ENCODE results near the gene YBEY.

The YBEY gene

DNA sequence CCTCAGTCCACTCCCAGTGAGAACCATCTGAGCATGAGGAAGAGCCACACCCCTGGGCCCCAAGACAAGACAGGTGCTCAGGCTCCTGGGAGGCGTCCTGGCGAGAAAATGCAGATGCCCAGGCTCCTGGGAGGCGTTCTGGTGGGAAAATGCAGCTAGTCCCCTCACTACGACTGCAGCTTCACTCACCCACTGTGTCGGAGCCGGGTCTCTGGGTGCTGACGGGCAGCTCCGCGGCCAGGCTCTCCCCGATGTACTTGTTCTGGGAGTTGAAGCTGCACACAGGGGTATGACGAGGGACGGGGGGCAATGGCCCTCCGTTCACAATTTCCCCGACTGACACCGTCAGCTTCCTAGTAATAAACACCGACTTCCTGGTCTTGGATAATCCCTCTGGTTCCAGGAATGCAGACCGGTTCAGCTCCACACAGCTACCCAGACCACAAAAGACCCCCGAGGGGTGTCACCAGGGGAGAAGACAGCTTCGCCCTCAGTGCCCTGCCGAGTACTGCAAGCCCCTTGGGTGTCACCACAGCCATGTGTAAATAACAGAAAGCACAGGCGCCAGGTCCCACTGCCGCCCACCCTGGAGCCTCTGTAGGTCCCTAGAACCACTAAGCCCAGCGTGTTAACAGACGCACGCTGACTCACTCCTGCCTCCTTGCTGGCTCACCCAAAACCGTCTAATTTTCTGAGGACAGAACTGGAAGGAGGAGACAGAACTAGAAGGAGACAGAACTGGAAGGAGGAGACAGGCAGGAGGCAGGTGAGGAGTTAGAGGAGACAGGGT, 20.2 kb upstream of the YBEY start:
- DNase-seq = no peak

DNA sequence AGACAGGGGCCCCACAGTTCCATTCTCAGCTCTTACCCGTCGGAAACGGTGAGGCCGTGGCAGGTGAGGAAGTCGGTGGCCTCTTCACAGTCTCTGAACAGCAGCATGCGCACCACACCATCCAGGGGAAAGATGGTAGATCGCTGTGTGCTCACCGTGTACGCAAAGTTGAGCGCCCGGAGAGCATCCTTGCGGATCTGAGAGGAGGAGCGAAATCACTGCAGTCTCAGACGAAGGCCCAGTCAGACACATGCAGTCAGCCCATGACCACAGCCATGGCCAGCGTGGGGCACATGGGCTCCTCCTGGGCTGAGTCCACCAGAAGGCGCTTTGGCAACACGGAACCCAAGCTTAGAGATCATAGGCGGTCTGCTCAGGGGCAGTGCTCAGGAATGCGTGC, 19.2 kb upstream of the YBEY start:
- no peak for DNase-seq

DNA sequence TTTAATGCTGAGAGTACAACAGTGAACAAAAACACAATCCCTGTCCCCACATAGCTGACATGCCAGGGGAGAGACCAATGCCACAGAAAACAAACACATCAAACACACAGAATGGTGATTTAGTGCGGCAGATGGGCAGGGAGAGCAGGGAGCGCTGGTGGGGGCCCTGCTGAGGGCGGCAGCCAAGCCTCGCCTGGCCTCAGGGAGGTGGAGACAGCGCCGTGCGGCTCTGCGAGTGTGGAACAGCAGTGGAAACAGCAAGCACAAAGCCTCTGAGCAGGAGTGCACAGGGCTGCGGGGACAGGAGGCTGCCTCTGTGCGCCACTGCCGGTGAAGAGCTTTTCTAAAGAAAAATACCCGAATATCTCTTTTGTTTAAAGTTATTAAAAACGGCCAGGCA, 17.8 kb upstream of the YBEY start:
- DNase-seq = no peak

DNA sequence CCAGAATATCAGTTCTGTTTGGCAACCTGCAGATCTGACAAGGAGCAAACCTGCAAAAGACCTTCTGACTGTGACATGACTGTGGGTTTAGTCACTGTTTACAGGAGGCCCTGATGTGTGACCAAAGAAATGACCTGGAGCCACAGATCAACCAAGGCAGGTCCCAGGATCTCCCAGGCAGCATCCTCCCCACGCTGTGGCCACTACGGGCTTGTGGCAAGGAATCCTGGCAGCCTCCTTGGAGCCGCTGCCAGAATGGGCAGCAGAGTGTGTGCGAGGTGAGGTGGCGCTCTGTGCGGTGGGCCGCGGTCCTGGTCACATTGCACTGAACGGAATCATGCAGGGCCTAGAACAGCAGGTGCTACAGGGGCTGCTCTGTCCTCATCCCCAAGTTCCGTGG, 16.7 kb upstream of the YBEY start:
- no peak for DNase-seq

DNA sequence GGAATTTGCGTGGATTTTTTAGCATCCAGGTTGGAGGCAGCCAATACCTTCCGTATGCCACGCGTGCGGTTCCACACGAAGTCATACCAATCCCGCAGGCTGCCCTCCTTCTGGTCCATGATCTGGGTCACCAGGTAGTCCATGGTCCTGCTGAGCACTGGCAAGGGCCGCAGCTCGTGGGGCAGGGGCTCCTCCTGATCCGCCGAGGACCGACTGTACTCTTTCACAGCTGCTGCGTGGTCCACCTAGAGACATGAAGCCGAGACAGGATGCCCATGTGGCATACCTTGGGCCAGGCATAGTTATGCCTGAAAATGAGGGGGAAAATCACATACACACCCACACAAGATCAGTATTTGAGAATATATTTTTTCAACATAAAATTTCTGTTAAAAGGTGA, 12.8 kb upstream of the YBEY start:
- no peak for DNase-seq

DNA sequence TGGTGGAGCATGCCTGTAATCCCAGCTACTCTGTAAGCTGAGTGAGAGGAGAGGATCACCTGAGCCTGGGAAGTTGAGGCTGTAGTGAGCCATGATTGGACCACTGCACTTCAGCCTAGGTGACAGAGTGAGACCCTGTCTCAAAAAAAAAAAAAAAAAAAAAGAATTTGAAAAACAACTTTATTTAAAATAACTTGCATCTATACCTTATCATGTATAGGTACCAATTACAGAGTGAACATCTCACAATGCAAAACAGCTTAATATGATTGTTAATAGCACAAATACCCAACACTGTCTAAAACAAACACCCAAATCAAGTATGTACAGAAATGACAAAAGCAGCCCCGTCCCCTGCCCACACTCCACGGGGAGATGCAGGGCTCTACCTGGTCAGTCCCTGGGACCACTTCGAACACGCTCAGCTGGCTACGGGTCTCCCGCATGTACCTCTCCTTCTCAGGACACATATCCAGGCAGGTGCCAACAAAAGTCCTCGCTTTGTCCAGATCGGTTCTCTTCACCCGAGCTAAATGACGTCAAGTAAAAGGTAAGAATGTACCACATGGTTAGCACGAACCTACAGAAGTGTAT, 11.2 kb upstream of the YBEY start:
- no peak for DNase-seq

DNA sequence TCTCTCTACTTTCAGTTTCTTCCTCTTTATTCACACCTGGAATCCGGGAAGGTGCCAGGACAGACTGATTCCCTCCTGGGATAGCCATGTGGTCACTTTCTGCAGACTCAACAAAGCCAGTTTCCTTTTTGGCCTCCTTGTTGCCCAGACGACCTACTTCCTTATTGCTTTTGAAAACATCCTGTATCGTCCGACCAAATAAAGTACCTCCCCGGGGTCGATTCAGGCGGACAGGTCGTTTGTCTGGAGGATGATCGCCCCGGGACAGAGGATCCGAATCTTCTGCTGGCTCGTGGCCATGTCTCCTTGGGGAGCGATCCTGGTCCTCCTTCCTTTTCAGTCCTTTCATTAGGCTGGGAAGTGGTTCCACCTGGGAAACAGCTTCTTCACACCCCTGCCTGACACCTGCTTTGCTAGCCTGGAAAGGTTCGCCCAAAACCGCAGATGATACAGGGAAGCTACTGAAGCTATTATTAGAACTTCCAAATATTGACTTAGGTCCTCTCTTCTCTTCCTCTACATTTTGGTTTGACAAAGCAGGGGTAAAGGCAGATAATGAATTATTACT, 2.0 kb upstream of the YBEY start:
- DNase-seq = peak; percentile 27 to 44

DNA sequence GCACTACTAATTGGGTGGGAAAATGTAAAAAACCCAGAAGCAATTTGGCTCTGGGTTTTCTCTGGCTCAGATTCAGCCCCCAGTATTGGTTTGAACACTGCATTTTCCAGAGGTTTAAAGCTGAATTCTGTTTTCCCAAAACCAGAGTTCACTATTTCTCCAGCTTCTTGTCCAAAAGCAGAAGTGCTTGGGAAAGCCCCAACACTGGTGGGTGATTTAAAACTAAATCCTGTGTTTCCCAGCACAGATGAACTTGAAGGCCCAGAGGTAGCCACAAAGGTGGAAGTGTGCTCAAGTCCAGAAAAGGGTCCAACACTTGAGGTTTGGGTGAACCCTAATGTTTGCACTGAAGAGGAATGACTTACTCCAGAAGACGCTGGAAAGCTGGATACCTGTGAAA, 1.4 kb upstream of the YBEY start:
- DNase-seq = no peak

DNA sequence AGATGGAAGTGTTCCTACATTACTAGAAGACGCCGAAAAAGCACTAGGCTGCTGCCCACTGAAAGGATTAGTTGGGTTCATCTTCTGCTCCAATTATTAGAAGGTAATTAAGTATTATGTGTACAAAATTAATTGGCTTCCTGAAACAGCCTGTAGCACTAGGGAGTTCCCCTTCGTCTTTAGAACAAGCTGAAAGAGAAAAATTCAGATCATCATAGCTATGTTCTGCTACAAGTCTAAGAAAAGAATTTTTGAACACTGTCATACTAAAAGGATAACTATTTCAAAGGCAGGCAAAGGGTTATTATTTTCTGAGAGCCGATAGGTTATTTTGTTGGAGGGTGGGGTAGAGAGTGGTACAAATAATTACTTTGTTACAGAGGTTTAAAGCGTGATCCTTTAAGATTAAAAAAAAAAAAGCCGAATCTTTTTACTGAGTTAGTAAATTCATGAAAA, 908 bp upstream of the YBEY start, which contains the start of gene MCM3AP:
MCM3AP (minus strand) TSS at position 406 of the 456 bp plus-strand sequence; CDS start at position 81, 325 bp downstream.
- DNase-seq = no peak

DNA sequence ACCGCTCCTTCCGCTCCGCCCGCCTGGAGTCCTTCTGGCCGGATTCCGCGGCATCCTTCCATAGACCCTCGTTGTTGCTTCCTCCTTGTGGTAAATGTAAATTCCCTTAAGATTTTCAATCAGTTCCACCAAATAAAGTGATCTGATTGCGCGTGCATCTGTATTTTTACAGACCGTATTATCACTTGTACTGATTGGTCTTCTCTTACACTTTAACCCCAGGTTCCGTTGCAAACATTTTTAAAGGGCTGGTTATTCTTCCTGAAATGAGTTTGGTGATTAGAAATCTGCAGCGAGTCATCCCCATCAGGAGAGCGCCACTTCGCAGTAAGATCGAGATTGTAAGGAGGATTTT, 483 bp downstream of the YBEY start:
- no peak for DNase-seq

DNA sequence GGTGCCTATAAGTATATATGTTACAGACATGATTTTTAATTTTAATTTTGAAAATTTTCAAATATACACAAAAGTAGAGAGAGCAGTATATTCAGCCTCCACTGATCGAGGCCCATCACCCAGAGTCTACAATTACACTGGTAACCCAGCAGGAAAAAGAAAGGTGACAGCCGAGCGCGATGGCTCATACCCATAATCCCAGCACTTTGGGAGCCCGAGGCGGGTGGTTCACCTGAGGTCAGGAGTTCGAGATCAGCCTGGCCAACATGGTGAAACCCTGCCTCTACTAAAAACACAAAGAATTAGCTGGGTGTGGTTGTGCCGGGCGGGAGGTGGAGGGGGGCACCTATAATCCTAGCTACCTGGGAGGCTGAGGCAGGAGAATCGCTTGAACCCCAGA, 1.4 kb downstream of the YBEY start:
- no peak for DNase-seq

DNA sequence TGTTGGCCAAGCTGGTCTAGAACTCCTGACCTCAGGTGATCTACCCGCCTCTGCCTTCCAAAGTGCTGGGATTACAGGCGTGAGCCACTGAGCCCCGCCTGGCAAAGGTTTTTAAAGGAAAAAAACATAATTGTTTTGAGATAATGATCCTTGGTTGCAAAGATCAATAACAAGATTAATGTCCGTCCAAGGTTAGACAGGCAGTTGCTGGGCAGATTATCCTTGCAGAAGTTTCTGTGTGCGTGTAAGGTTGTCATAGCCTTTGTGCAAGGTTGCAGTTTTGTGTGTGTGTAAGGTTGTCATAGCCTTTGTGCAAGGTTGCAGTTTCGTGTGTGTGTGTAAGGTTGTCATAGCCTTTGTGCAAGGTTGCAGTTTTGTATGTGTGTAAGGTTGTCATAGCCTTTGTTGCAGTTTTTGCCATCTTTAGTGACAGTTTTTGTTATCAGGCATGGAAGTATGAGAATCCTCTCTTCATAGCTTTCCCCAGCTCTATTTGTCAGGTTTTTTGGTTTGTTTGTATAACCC, 3.6 kb downstream of the YBEY start:
- no peak for DNase-seq

DNA sequence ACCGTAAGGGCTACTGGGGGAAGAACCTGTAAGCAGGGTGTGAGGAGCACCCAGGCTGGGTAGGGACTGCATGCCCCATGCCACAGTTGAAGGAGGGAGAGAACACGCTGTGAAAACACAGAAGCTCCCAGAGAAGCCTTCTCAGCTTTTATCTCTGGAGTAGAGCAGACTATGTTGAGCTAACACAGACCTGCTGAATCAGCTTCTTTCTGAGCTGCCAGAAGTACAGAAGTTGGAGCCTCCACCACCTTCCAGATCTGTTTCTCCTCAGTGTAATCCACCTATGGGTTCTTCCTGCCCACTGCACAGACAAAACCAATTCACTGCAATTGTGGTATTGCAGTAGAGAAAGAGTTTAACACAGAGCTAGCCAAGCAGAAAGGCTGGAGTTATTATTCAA, 5.4 kb downstream of the YBEY start:
- no peak for DNase-seq

DNA sequence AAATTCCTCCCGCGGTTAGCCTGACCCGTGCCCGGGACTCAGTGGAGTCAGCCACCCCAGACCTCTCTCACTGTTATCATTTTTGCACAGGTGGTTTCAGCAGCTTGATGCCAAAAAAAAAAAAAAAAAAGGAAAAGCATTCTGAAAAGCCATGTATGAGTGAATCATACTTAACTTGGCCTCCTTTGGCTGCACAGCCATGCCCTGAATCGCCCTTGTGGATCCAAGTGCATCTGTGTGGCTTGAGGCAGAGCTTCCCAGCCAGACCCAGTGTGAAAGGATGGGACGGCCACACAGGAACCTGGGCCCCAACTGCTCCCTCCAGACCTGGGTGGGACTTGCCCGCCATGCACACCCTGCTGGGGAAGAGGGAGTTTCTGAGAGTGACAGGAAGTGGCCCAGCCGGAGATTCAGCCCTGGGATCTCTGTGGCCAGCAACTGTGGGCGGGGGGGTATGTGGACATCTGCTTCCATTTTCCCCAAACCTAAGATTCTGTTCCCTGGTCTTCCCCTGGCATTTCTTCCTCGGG, 8.6 kb downstream of the YBEY start:
- DNase-seq = no peak

DNA sequence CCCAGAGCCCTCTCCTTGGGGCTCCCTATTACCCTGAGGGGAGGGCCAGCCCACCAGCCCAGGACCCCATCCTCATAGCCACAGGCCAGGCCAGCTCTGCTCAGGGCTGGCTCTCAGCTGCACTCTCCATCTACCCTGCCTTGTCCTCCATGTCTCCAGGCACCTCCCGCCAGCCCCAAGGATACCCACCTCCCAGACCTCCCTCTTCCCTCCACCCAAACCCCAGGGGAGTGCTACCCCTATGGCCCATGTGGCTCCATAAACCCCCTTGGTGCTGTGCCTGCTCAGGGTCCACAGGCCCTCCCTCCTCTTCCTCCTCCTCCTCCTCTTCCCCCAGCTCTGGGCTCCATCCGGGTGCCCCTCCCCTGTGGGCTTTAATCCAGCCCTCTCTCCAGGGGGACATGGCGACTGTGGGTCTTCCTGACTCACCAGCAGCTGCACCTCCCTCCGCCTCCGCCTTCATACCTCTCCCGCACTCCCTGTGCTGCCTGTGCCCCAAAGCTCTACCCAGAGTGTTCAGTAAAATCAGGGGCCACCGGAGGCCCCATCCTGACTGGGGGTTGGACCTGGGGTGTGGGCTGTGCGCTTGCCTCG, 9.1 kb downstream of the YBEY start:
- DNase-seq = no peak

DNA sequence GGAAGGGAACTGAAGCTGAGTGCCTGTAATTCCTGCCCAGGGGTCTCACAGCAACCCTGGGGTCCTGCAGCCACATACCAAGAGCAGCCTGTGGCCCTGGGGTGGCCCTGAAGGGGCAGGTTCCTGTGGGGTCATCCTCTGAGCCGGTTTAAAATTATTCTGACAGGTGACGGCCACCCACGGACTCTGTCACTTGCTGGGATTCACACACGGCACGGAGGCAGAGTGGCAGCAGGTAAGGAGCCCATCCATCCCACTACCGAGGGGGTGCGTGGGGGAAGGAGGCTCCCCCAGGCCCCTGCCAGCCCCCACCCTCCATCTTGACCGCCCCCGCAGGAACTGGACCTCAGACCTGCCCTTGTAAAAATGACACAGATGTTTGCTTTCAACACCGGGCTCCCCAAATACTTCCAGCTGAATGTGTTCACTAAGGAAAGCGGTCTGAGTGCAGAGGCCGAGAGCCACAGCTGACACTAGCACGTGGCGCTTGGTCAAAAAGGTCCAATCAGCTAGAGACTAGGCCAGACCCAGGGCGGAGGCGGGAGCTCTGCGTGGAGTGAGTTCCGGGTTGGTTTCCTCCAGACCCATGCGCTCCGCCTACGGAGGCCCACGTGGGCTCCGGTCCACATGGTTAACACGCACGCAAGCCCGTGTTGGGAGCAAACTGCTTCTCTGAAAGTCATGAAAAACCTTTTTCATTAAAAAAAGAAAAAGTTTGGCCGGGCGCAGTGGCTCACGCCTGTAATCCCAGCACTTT, 10.0 kb downstream of the YBEY start:
- DNase-seq = no peak

DNA sequence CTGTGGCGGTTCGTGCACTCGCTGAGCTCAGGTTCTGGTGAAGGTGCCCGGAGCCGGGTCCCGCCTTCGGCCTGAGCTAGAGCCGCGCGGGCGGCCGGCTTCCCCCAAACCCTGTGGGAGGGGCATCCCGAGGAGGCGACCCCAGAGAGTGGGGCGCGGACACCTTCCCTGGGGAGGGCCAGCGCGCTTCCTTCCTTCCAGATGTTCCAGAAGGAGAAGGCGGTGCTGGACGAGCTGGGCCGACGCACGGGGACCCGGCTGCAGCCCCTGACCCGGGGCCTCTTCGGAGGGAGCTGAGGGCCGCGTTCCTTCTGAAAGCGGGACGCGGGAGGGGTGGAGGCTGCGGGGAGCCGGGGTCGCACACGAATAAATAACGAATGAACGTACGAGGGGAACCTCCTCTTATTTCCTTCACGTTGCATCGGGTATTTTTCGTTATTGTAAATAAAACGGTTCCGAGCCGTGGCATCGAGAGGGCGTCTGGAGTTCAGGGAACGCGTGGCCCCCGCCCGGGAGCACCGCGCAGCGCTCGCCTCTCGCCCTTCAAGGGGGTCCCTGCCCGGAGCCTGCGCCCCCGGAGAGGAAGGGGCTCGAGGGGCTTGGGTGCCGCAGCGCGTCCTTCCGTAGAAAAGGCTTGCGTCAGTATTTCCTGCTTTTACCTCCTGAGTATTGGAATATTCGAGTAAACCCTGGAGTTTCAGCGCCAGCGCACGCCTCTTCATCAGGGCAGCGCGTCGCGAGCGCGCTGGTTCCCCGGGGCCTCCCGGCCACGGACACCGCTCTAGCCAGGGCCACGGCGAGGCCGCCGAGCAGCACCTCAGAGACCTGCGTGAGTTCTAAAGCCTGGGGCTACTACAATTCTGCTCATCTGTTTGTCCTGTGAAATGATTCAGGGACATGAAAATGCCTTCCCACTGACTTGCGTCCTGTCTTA, 11.5 kb downstream of the YBEY start:
- DNase-seq = no peak

DNA sequence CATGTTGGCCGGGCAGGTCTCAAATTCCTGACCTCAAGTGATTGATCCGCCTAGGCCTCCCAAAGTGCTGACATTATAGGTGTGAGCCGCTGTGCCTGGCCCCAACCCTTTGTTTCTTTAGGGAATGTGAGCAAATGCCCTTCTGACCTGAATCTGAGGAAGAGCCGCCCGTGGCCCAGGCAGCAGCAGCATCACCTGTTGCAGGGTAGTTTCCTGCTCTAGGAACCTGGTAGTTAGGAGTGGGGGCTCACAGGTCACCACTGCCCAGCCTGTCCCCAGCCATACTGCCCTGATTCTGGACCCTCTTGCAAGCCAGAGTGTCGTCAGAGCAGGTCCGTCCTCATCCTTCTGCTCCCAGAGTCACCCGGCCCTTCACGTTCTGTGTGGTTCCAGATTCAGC, 13.0 kb downstream of the YBEY start:
- no peak for DNase-seq

DNA sequence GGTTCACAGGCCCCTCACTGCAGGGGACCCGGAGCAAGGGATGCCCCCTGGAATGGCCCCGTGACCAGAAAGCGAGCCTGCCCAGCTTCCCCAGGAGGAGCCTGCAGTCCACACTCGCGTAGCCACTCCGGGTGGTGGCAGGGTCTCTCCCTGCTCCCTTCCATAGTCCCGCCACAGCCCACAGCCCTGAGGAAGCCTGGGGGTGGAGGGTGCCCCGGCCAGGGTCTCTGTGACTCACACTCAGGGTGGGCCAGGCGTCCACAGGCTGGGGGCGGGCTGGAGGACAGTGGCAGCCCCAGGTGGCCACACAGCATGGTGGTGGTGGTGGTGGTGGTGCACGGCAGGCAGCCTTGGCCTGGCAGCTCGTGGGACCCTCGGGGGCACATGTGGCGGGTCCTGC, 15.6 kb downstream of the YBEY start:
- DNase-seq = no peak

DNA sequence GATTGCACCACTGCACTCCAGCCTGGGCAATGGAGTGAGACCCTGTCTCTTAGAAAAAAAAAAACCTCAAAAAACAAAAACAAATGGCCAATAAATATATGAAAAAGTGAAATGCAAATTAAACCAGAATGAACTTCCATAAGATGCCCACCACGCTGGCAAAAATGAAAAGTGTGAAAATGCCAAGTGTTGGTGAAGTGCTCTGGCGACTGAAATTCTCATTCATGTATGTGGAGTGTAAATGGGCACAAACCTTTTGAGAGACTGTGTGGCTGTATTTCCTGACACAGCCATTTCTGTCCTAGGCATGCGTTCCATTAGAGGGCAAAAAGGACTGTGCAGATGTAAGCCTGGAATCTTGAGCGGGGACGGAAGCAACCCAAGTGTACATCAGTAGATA, 18.3 kb downstream of the YBEY start:
- DNase-seq = no peak

DNA sequence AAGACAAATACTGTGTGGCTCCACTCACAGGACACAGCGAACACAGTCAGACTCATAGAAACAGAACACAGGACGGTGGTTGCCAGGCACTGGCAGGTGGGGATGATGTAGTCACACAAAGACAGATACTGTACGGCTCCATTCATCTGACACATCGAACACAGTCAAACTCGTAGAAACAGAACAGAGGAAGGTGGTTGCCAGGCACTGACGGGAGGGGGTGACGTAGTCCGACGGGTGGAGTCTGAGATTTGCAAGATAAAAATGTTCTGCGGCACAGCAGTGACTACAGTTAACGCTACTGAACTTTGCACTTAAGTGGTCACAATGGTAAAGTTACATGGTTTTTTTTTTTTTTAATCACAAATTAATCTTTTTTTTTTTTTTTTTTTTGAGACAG, 18.8 kb downstream of the YBEY start:
- no peak for DNase-seq

DNA sequence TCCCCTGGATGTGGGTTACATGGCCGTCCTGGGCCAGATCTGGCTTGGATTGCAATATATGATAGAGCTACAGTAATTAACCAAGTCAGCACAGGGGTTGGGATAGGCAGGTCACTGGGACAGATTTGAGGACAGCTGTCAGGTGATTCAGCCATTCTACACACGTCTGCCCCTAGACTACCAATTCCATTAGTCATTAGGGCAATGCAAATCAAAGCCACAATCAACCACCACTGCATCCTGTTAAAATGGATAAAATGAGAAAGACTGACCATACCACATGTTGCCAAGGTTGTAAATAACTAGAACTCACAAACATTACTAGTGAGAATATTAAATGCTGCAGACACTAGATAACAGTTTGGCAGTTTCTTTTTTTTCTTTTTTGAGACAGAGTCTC, 21.5 kb downstream of the YBEY start:
- DNase-seq = no peak
